ENCODE data around the gene MRPS24. TPM values are rescaled to one million over a fixed set of nuclear protein-coding genes. Genes with fewer than 3 reads are reported as not detected.

Gene MRPS24
- total RNA-seq, 1 donor from 2014 or later: 93.9 TPM

- no peak for FAIRE-seq
These were observed 45.5 kb upstream of the MRPS24 start for GRCh38 chr7:43914795-43915194.

DNA sequence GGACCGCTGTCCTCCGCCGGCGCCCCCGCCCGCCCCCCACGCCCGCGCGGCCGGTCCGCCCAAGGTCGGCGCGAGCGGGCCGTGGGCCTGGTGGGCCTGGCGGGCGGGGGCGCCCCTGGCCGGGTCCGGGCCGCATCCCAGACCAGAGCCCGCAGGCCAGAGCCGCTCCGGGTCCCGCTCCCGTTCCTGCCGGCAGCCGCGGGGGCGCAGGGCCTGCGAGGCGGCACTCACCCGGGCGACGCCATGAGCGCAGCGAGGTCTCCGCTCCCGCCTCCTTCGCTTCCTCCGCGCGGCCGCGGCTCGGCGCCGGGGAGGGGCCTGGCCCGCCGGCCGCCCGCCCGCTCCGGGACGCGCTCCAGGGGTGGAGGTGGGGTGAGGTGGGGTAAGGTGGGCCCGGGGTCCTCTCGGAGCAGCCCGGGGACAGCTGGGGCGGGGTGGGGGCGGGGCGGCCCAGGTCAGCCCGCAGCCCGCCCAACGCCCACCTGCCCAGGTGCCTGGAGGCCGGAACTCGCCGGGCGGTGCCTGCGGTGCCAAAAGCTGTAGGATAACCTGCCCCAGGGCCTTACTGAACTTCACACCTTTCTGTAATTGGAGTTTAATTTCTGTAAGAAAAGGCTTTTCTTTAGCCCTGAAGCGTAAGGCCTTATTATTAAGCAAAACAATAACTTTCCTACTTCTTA lies 37.2 kb upstream of the MRPS24 start, which contains the start of gene URGCP:
URGCP (minus strand) TSS at position 266 of the 680 bp plus-strand sequence; CDS start at position 245, 21 bp downstream.
- Histone ChIP-seq H3K9me3 (ENCODE audit: insufficient read depth, low read depth, low read length) (no peaks in the 10 kb centered on the region), H3K27ac (ENCODE audit: low read depth, low read length) (peak within 1 kb of the TSS; percentile 69), H4K20me1 (ENCODE audit: insufficient read depth, low read length) (peaks cover 37% of the 10 kb centered on the region), H3K4me3 (ENCODE audit: insufficient read depth, low read depth, low read length) (peak within 1 kb of the TSS; percentile 71), H3K27me3 (ENCODE audit: insufficient read depth, low read length) (no peaks in the 10 kb centered on the region), H2AFZ (ENCODE audit: low read depth, low read length) (peak within 1 kb of the TSS; percentile 89), H3K36me3 (ENCODE audit: insufficient read depth, low read length) (no peaks in the 10 kb centered on the region), H3K79me2 (ENCODE audit: insufficient read depth, low read length) (peaks cover 49% of the 10 kb centered on the region), H3K4me2 (ENCODE audit: low read length) (peak within 1 kb of the TSS; percentile 85), H3K4me1 (ENCODE audit: insufficient read depth, low read length) (peaks cover 13% of the 10 kb centered on the region), H3K9ac (ENCODE audit: low read length) (peak within 1 kb of the TSS; percentile 89)
- H3K27me3 Mint-ChIP-seq (ENCODE audit: low read depth, unreplicated experiment): no peaks in the 10 kb centered on the region
- TF ChIP-seq EZH2 (IDR thresholded peaks at IDR 0.05; ENCODE audit: insufficient read depth, low read length): no peak
- TF ChIP-seq CTCF (IDR thresholded peaks at IDR 0.05; ENCODE audit: insufficient read depth, low read depth, low read length): no peak
- H3K36me3 Mint-ChIP-seq (ENCODE audit: low read depth, unreplicated experiment): no peaks in the 10 kb centered on the region
- no peak for FAIRE-seq
- H3K27ac Mint-ChIP-seq (ENCODE audit: unreplicated experiment): peak within 1 kb of the TSS; percentile 89
- peak; percentile 17 for DNase-seq (ENCODE audit: low read depth)
- H3K4me3 Mint-ChIP-seq (ENCODE audit: unreplicated experiment): peak within 1 kb of the TSS; percentile 97
- no peaks in the 10 kb centered on the region for H3K4me1 Mint-ChIP-seq (ENCODE audit: low read depth, unreplicated experiment)
- H3K9me3 Mint-ChIP-seq (ENCODE audit: unreplicated experiment): no peaks in the 10 kb centered on the region

More at GRCh38 chr7:43914795-43915194, 45.5 kb upstream of the MRPS24 start:
- H3K36me3 ChIP-seq (ENCODE audit: insufficient read depth, low read length): no peaks in the 10 kb centered on the region
- no peak overlapping the region for H3K4me3 ChIP-seq (ENCODE audit: insufficient read depth, low read depth, low read length)
- H3K4me1 ChIP-seq (ENCODE audit: insufficient read depth, low read length): no peaks in the 10 kb centered on the region
- H3K4me3 Mint-ChIP-seq (ENCODE audit: unreplicated experiment): no peak overlapping the region
- H3K27me3 Mint-ChIP-seq (ENCODE audit: low read depth, unreplicated experiment): no peaks in the 10 kb centered on the region
- H3K9me3 Mint-ChIP-seq (ENCODE audit: unreplicated experiment): peaks cover 11% of the 10 kb centered on the region
- no peaks in the 10 kb centered on the region for H3K4me1 Mint-ChIP-seq (ENCODE audit: low read depth, unreplicated experiment)
- H3K4me2 ChIP-seq (ENCODE audit: low read length): no peak overlapping the region
- H3K36me3 Mint-ChIP-seq (ENCODE audit: low read depth, unreplicated experiment): peaks cover 10% of the 10 kb centered on the region
- H3K79me2 ChIP-seq (ENCODE audit: insufficient read depth, low read length): no peaks in the 10 kb centered on the region
- H4K20me1 ChIP-seq (ENCODE audit: insufficient read depth, low read length): no peaks in the 10 kb centered on the region
- no peaks in the 10 kb centered on the region for H3K9me3 ChIP-seq (ENCODE audit: insufficient read depth, low read depth, low read length)
- no peak overlapping the region for H3K9ac ChIP-seq (ENCODE audit: low read length)
- TF ChIP-seq CTCF (IDR thresholded peaks at IDR 0.05; ENCODE audit: insufficient read depth, low read depth, low read length): no peak
- no peak for TF ChIP-seq EZH2 (IDR thresholded peaks at IDR 0.05; ENCODE audit: insufficient read depth, low read length)
- no peak overlapping the region for H2AFZ ChIP-seq (ENCODE audit: low read depth, low read length)
- H3K27me3 ChIP-seq (ENCODE audit: insufficient read depth, low read length): no peaks in the 10 kb centered on the region
- no peak overlapping the region for H3K27ac Mint-ChIP-seq (ENCODE audit: unreplicated experiment)
- H3K27ac ChIP-seq (ENCODE audit: low read depth, low read length): no peak overlapping the region
- DNase-seq (ENCODE audit: low read depth): no peak

GRCh38 chr7:43905956-43906330 lies 36.6 kb upstream of the MRPS24 start:
- no peaks in the 10 kb centered on the region for H3K27me3 ChIP-seq (ENCODE audit: insufficient read depth, low read length)

More at GRCh38 chr7:43905956-43906330, 36.6 kb upstream of the MRPS24 start:
- H3K79me2 ChIP-seq (ENCODE audit: insufficient read depth, low read length): peaks cover 54% of the 10 kb centered on the region
- H3K27me3 Mint-ChIP-seq (ENCODE audit: low read depth, unreplicated experiment): no peaks in the 10 kb centered on the region
- H3K27ac Mint-ChIP-seq (ENCODE audit: unreplicated experiment): peak overlapping the region; percentile 89
- TF ChIP-seq CTCF (IDR thresholded peaks at IDR 0.05; ENCODE audit: insufficient read depth, low read depth, low read length) (no peak), EZH2 (IDR thresholded peaks at IDR 0.05; ENCODE audit: insufficient read depth, low read length) (no peak)
- H3K9me3 ChIP-seq (ENCODE audit: insufficient read depth, low read depth, low read length): no peaks in the 10 kb centered on the region
- peak overlapping the region; percentile 69 for H3K27ac ChIP-seq (ENCODE audit: low read depth, low read length)
- H3K9ac ChIP-seq (ENCODE audit: low read length): peak overlapping the region; percentile 89
- peak overlapping the region; percentile 64 for H2AFZ ChIP-seq (ENCODE audit: low read depth, low read length)
- H3K4me1 ChIP-seq (ENCODE audit: insufficient read depth, low read length): peaks cover 13% of the 10 kb centered on the region
- H3K36me3 ChIP-seq (ENCODE audit: insufficient read depth, low read length): no peaks in the 10 kb centered on the region
- peaks cover 2% of the 10 kb centered on the region for H3K36me3 Mint-ChIP-seq (ENCODE audit: low read depth, unreplicated experiment)
- peak overlapping the region; percentile 71 for H3K4me3 ChIP-seq (ENCODE audit: insufficient read depth, low read depth, low read length)
- DNase-seq (ENCODE audit: low read depth) (peak; percentile 41), FAIRE-seq (no peak)
- H3K4me1 Mint-ChIP-seq (ENCODE audit: low read depth, unreplicated experiment): no peaks in the 10 kb centered on the region
- no peaks in the 10 kb centered on the region for H3K9me3 Mint-ChIP-seq (ENCODE audit: unreplicated experiment)
- peak overlapping the region; percentile 97 for H3K4me3 Mint-ChIP-seq (ENCODE audit: unreplicated experiment)
- H4K20me1 ChIP-seq (ENCODE audit: insufficient read depth, low read length): peaks cover 43% of the 10 kb centered on the region
- peak overlapping the region; percentile 85 for H3K4me2 ChIP-seq (ENCODE audit: low read length)
